ENCODE results near the gene DSCAM. TPM values are rescaled to one million over a fixed set of nuclear protein-coding genes. Genes with fewer than 3 reads are reported as not detected.

The DSCAM gene
- total and polyA plus RNA-seq, 2 experiments from 2014 or later, result 0.07 TPM; not detected in 1

DNA sequence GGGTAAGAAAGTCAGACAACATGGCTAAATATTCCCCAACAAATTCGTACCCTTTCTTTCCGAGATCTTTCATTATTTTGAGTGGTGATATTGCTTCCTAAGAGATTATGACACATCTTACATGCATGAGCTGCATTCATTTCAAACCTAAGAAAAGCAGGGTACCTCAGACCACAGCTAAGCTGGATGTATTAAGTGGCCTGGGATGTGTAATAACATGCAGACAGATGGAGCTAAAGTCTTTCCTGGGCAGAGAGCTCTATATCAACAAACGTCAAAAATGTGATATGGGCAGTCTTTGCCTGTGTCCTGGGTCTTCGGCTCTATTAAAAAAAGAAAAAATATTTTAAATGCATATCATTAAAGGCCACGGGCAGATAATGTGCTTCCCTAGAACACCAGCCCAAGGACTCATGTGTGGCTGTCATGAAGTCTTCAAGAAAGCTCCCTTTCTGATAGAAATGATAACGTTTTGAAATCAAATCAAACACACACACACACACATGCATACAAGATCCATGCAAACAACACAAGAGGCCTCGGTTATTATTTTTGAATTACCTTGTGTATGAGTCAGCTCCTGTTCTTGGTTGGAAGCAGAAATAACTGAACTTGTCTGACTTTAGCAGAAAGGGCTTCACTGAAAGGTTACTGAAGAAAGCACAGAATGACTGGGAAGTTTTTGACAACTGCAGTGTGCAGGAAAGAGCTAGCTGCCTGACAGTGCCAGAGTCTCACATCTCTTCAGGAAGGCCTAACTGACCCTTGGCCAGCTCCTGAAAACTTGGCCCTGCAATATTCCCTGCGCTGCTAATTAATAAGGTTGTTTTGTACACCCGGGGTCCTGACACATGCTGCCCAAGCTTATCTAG is 231.2 kb downstream of the DSCAM start:
- H3K36me3 Mint-ChIP-seq (ENCODE audit: low read depth), result peaks cover 11% of the 10 kb centered on the region; the same call in 1 of the 3 replicates
- no peaks in the 10 kb centered on the region for H3K9me2 ChIP-seq (ENCODE audit: insufficient read depth)
- no peaks in the 10 kb centered on the region for H3F3A ChIP-seq (replicated peaks; ENCODE audit: low read depth)
- H4K20me1 ChIP-seq (replicated peaks; ENCODE audit: insufficient read depth), result no peaks in the 10 kb centered on the region
- H3K27me3 ChIP-seq (ENCODE audit: insufficient read depth), result no peaks in the 10 kb centered on the region
- H3K27ac ChIP-seq (ENCODE audit: low read depth), result no peak overlapping the region
- no peak overlapping the region for H3K4me3 ChIP-seq
- no peak overlapping the region for H3K4me2 ChIP-seq
- H3K27me3 Mint-ChIP-seq (ENCODE audit: insufficient read depth, low read depth, poor library complexity), result no peaks in the 10 kb centered on the region
- H3K4me1 Mint-ChIP-seq, result peaks cover 9% of the 10 kb centered on the region
- H2AFZ ChIP-seq, result no peak overlapping the region
- no peaks in the 10 kb centered on the region for H3K4me1 ChIP-seq (ENCODE audit: insufficient read depth)
- TF ChIP-seq POLR2AphosphoS5 (IDR thresholded peaks at IDR 0.05; ENCODE audit: low read depth), result no peak
- no peak for TF ChIP-seq CTCF (conservative IDR thresholded peaks at IDR 0.05; ENCODE audit: low read depth in 2 of 2)
- no peak for TF ChIP-seq NANOG (IDR thresholded peaks at IDR 0.05; ENCODE audit: borderline replicate concordance)
- no peak for TF ChIP-seq JUNB (IDR thresholded peaks at IDR 0.05; ENCODE audit: unreplicated experiment)
- TF ChIP-seq ZNF114 (CRISPR knock-in tag; IDR thresholded peaks at IDR 0.05), result no peak
- no peak for TF ChIP-seq EZH2phosphoT487 (IDR thresholded peaks at IDR 0.05; ENCODE audit: unreplicated experiment)
- TF ChIP-seq STAT1 (IDR thresholded peaks at IDR 0.05; ENCODE audit: unreplicated experiment), result no peak
- no peak for TF ChIP-seq EZH2 (IDR thresholded peaks at IDR 0.05; ENCODE audit: low read depth, unreplicated experiment)
- TF ChIP-seq, protein P1, sequence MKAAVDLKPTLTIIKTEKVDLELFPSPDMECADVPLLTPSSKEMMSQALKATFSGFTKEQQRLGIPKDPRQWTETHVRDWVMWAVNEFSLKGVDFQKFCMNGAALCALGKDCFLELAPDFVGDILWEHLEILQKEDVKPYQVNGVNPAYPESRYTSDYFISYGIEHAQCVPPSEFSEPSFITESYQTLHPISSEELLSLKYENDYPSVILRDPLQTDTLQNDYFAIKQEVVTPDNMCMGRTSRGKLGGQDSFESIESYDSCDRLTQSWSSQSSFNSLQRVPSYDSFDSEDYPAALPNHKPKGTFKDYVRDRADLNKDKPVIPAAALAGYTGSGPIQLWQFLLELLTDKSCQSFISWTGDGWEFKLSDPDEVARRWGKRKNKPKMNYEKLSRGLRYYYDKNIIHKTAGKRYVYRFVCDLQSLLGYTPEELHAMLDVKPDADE (IDR thresholded peaks at IDR 0.05), result no peak
- no peak for TF ChIP-seq ZNF331 (CRISPR knock-in tag; IDR thresholded peaks at IDR 0.05; ENCODE audit: low read depth)
- no peaks in the 10 kb centered on the region for H3K79me2 ChIP-seq (replicated peaks; ENCODE audit: insufficient read depth)
- DNase-seq (ENCODE audit: low spot score), result no peak
- H3K9me3 Mint-ChIP-seq, result peaks cover 70% of the 10 kb centered on the region
- H3K36me3 ChIP-seq (ENCODE audit: insufficient read depth), result no peaks in the 10 kb centered on the region
- H3K27ac Mint-ChIP-seq, result no peak overlapping the region
- no peak overlapping the region for H3K4me3 Mint-ChIP-seq
- no peak for ATAC-seq

- Histone ChIP-seq H4K20me1 (replicated peaks; ENCODE audit: insufficient read depth) (no peaks in the 10 kb centered on the region), H2AFZ (no peak overlapping the region), H3K4me3 (no peak overlapping the region), H3K27me3 (ENCODE audit: insufficient read depth) (no peaks in the 10 kb centered on the region), H3K27ac (ENCODE audit: low read depth) (no peak overlapping the region), H3K9me2 (ENCODE audit: insufficient read depth) (no peaks in the 10 kb centered on the region), H3K79me2 (replicated peaks; ENCODE audit: insufficient read depth) (no peaks in the 10 kb centered on the region), H3K4me2 (no peak overlapping the region), H3K4me1 (ENCODE audit: insufficient read depth) (0 out of 2 replicates have a peak, but pooled peaks cover 3% of the 10 kb centered on the region), H3F3A (replicated peaks; ENCODE audit: low read depth) (no peaks in the 10 kb centered on the region), H3K36me3 (ENCODE audit: insufficient read depth) (no peaks in the 10 kb centered on the region)
- H3K36me3 Mint-ChIP-seq (ENCODE audit: low read depth), result peaks cover 8% of the 10 kb centered on the region; the same call in 1 of the 3 replicates
- H3K9me3 Mint-ChIP-seq, result peaks cover 78% of the 10 kb centered on the region
- no peak overlapping the region for H3K4me3 Mint-ChIP-seq
- no peak overlapping the region for H3K27ac Mint-ChIP-seq
- DNase-seq (ENCODE audit: low spot score), result no peak
- H3K4me1 Mint-ChIP-seq, result peaks cover 6% of the 10 kb centered on the region
- H3K27me3 Mint-ChIP-seq (ENCODE audit: insufficient read depth, low read depth, poor library complexity), result no peaks in the 10 kb centered on the region
- ATAC-seq, result no peak
- TF ChIP-seq JUNB (IDR thresholded peaks at IDR 0.05; ENCODE audit: unreplicated experiment), result no peak
Measured at GRCh38 chr21:40613546-40614030, 233.4 kb downstream of the DSCAM start.

Data from GM23338 (cell line).